ENCODE data around the gene FAM168A. TPM values are rescaled to one million over a fixed set of nuclear protein-coding genes. Genes with fewer than 3 reads are reported as not detected.
A peak's percentile ranks its signal among the peaks of the same experiment; 100 is the strongest.

FAM168A gene
- total RNA-seq, 2 donors from 2014 or later: 30.9 to 40.8 TPM

DNA sequence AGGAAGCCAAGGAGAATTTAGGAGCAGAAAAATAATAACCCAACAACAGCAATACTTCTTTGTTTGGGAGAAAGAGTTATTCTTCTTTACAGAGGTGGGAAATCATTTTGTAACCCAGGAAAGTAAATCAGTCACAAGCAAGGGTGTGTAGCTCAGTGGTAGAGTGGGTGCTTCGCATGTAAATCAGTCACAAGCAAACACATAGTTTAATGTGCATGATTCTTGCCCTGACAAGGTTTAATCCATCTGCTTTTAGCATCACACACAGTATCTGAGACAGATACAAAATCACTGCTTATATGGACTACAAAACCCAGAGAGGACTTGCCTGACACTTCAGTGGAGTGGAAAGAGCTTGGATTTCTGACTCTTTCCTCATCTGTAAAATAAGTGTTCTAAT lies 139.7 kb downstream of the FAM168A start:
- H3K4me3 ChIP-seq: no peak overlapping the region
- H3K4me1 ChIP-seq: peaks cover 0 to 27% of the 10 kb centered on the region in 2 donors
- no peak for DNase-seq (ENCODE audit: low spot score)
- H3K27ac ChIP-seq: no peak overlapping the region
- no peak for TF ChIP-seq CTCF (IDR thresholded peaks at IDR 0.05)
- no peaks in the 10 kb centered on the region for H3K9me3 ChIP-seq
- H3K27me3 ChIP-seq: no peaks in the 10 kb centered on the region
- no peaks in the 10 kb centered on the region for H3K36me3 ChIP-seq

DNA sequence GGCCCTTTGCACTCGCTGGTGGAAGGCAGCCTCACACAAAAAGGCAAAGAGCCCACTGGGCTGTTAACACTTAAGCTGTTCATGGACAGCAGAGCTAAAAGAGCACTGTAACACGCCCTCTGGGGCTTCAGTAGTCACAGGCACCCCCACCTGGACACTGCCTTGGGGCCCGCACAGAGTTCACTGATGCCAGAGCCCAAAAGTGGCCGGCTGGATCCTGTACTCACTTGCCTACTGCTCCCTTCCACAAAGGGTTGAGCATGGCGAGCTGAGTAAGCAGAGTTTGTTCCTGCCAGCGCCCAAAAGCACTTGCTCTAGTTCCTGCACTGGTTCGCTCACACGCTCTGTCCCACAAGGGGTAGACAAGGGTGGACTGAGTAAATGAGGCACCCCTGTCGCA lies 142.9 kb downstream of the FAM168A start:
- no peak for DNase-seq (ENCODE audit: low spot score)
- Histone ChIP-seq H3K4me1 (peaks cover 0 to 6% of the 10 kb centered on the region in 2 donors), H3K27me3 (no peaks in the 10 kb centered on the region), H3K27ac (no peak overlapping the region), H3K9me3 (no peaks in the 10 kb centered on the region), H3K4me3 (no peak overlapping the region), H3K36me3 (no peaks in the 10 kb centered on the region)
- no peak for TF ChIP-seq CTCF (IDR thresholded peaks at IDR 0.05)

DNA sequence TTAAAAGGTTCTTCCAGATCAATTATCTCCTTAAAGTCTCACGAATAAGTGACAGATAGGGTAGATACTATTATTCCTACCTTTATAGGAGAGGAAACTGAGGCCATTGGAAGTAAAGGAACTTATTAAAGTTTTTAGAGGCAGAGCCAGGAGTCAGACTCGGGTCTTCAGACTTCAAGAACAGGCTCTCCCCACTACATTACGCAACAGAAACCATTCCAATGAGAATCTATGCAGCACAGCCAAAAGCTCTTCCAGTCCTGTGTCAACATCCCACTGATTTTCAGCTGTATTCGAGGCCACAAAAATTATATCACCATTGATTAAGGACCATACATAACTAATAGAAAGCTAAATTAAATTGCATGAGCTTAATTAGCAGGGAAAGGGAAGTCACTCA lies 144.3 kb downstream of the FAM168A start:
- H3K27me3 ChIP-seq: no peaks in the 10 kb centered on the region
- peaks cover 0 to 10% of the 10 kb centered on the region in 2 donors for H3K4me1 ChIP-seq
- no peaks in the 10 kb centered on the region for H3K36me3 ChIP-seq
- H3K4me3 ChIP-seq: no peak overlapping the region
- no peak for TF ChIP-seq CTCF (IDR thresholded peaks at IDR 0.05)
- no peaks in the 10 kb centered on the region for H3K9me3 ChIP-seq
- no peak for DNase-seq (ENCODE audit: low spot score)
- H3K27ac ChIP-seq: no peak overlapping the region

DNA sequence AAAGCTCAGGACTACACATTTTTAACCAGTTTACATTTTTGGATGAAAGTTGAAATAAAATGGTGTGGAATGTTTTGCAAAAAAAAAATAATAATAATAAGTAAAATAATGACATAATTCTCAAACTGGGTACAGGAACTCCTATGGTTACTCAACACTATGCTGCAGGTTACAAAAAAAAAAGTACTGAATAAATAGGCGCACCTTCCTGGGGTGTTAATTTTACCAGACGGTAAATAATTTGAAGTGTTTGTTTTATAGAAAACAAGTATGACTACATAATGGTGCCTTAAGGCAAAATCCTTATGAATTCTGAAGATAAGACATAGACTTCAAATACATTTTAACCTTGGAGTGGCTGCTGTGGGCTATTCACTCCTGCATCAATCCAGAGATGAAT lies 145.2 kb downstream of the FAM168A start:
- H3K27ac ChIP-seq: no peak overlapping the region

DNA sequence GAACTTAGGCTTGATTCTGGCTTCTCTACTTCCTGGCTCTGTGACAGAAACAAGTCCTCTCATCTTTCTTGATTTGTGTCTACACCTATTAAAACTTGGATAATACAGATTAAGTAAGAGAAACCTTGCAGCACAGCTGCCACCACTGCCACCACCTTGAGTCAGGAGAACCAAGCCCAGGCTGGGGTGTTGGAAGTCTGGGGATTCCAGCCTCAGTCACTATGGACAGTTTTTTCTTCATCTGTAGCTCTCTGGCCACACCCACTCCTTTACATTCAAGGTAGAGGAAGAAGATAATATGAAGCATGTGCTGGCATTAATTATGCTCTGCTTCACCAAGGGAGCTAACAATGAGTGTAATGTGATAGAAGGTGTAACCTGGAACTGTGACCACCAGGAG lies 146.0 kb downstream of the FAM168A start:
- DNase-seq (ENCODE audit: low spot score): no peak
- no peak for TF ChIP-seq CTCF (IDR thresholded peaks at IDR 0.05)
- Histone ChIP-seq H3K9me3 (no peaks in the 10 kb centered on the region), H3K36me3 (no peaks in the 10 kb centered on the region), H3K27ac (no peak overlapping the region), H3K4me3 (no peak overlapping the region), H3K27me3 (no peaks in the 10 kb centered on the region), H3K4me1 (peaks cover 0 to 15% of the 10 kb centered on the region in 2 donors)

More for the DNA sequence above, 145.2 kb downstream of the FAM168A start:
- H3K9me3 ChIP-seq: no peaks in the 10 kb centered on the region
- no peak for TF ChIP-seq CTCF (IDR thresholded peaks at IDR 0.05)
- no peak overlapping the region for H3K4me3 ChIP-seq
- DNase-seq (ENCODE audit: low spot score): no peak
- H3K27me3 ChIP-seq: no peaks in the 10 kb centered on the region
- peaks cover 0 to 10% of the 10 kb centered on the region in 2 donors for H3K4me1 ChIP-seq
- no peaks in the 10 kb centered on the region for H3K36me3 ChIP-seq

DNA sequence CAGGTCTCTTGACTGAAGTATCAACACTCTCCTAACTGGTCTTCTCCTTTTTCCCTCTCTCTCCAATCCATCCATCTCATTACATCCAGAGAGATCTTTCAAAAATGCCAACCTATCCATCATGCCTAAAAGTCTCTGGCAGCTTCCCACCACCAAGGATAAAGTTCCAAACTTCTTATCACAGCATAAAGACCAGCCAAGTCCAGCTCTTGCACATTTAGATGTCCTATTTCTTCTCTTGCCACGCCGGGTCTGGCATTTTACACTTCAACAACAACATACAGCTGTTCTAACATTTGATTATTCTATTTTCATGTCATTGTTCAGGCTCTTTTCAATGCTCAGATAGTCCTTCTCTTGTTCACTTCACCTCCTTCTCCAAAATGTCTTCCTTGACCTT lies 151.1 kb downstream of the FAM168A start:
- TF ChIP-seq CTCF (IDR thresholded peaks at IDR 0.05): no peak
- no peak for DNase-seq (ENCODE audit: low spot score)
- H3K4me3 ChIP-seq: no peak overlapping the region
- no peaks in the 10 kb centered on the region for H3K9me3 ChIP-seq
- no peaks in the 10 kb centered on the region for H3K36me3 ChIP-seq
- H3K4me1 ChIP-seq: peaks cover 0 to 26% of the 10 kb centered on the region in 2 donors
- H3K27ac ChIP-seq: peak overlapping the region in 1 of 2 donors; percentile 30
- no peaks in the 10 kb centered on the region for H3K27me3 ChIP-seq
